K562 (cell line): ENCODE data around the gene GALNT7. TPM values are rescaled to one million over a fixed set of nuclear protein-coding genes. Genes with fewer than 3 reads are reported as not detected.

Experiments used
- BDP1 ChIP-seq: IDR thresholded peaks from 3 replicates; pipeline ENCODE4 v1.6.1; 2011; ENCODE audit not compliant: insufficient read length, insufficient read depth
- CBX3 ChIP-seq, 2 experiments: IDR thresholded peaks; 1 replicate in 1 of 2; 2 replicates in 1 of 2; pipeline ENCODE4 v1.6.1; 2012; ENCODE audit warnings: inconsistent platforms in 2 of 2, low read length in 2 of 2, borderline replicate concordance in 1 of 2, control low read depth in 1 of 2
- DACH1 ChIP-seq: fragments of 450-650 bp; IDR thresholded peaks from 2 replicates; pipeline ENCODE4 v1.6.1; 2018; ENCODE audit not compliant: partially characterized antibody
- EP300 ChIP-seq: IDR thresholded peaks from 2 replicates; pipeline ENCODE4 v1.6.1; 2012; ENCODE audit warnings: low read length, improper control_type of control experiment
- KDM1A ChIP-seq, 2 experiments: fragments of 450-650 bp; IDR thresholded peaks; 2 replicates each; pipeline ENCODE4 v1.6.1; 2016; ENCODE audit warnings: mild to moderate bottlenecking in 2 of 2
- MYC ChIP-seq, 2 experiments: fragments of 250-450 bp in 1 of 2; sonication (Bioruptor Pico) in 1 of 2; IDR thresholded peaks; 2 replicates each; pipeline versions ENCODE4 v1.5.1 to v1.6.1; 2012 to 2021; ENCODE audit warnings: low read depth in 2 of 2, borderline replicate concordance in 1 of 2, improper control_type of control experiment in 1 of 2, low read length in 1 of 2, mild to moderate bottlenecking in 1 of 2, moderate library complexity in 1 of 2
- NCOA2 ChIP-seq, 2 experiments: fragments of 450-650 bp; IDR thresholded peaks; 2 replicates each; pipeline ENCODE4 v1.6.1; 2018; ENCODE audit warnings: mild to moderate bottlenecking in 2 of 2, moderate library complexity in 1 of 2; ENCODE audit not compliant: partially characterized antibody in 2 of 2
- NCOA6 ChIP-seq: fragments of 450-650 bp; IDR thresholded peaks from 2 replicates; pipeline ENCODE4 v1.6.1; 2017; ENCODE audit warnings: mild to moderate bottlenecking
- POLR2G ChIP-seq: fragments of 200-400 bp; formaldehyde crosslinking; IDR thresholded peaks from 2 replicates; pipeline ENCODE4 v1.6.1; 2017; ENCODE audit warnings: low read depth, mild to moderate bottlenecking, antibody characterized with exemption, low read length, moderate library complexity
- TCF3 ChIP-seq: sonication (generic); formaldehyde crosslinking; IDR thresholded peaks from 2 replicates; pipeline ENCODE4 v1.4.0; 2020; ENCODE audit warnings: mild to moderate bottlenecking, missing genetic modification reagents
- TEAD1 ChIP-seq, 2 experiments: fragments of 450-650 bp in 1 of 2; sonication (generic) in 1 of 2; formaldehyde crosslinking; IDR thresholded peaks; 2 replicates each; pipeline versions ENCODE4 v1.4.0 to v1.8.0; 2020 to 2022; ENCODE audit warnings: mild to moderate bottlenecking in 2 of 2, missing genetic modification reagents in 1 of 2
- TEAD2 ChIP-seq: fragments of 450-650 bp; IDR thresholded peaks from 2 replicates; pipeline ENCODE4 v1.6.1; 2016; ENCODE audit warnings: missing genetic modification characterization, control low read depth, missing compliant biosample characterization
- ZC3H11A ChIP-seq: IDR thresholded peaks from 2 replicates; pipeline ENCODE4 v1.6.1; 2012; ENCODE audit warnings: low read depth, low read length, improper control_type of control experiment
- ZNF175 ChIP-seq: fragments of 200-800 bp; sonication (Bioruptor generic); IDR thresholded peaks from 2 replicates; pipeline ENCODE4 v1.6.1; 2016; ENCODE audit warnings: low read depth, mild to moderate bottlenecking, missing genetic modification characterization, missing compliant biosample characterization
- ZNF224 ChIP-seq: sonication (generic); formaldehyde crosslinking; IDR thresholded peaks from 2 replicates; pipeline ENCODE4 v1.8.0; 2022; ENCODE audit warnings: mild to moderate bottlenecking, missing genetic modification reagents
- ZNF282 ChIP-seq: sonication (generic); formaldehyde crosslinking; IDR thresholded peaks from 2 replicates; pipeline ENCODE4 v1.8.1; 2023; ENCODE audit warnings: missing genetic modification reagents
- ZNF551 ChIP-seq: fragments of 250-450 bp; sonication (Bioruptor Pico); IDR thresholded peaks from 2 replicates; pipeline ENCODE4 v1.5.0; 2021; ENCODE audit warnings: mild to moderate bottlenecking, moderate library complexity
- ZNF830 ChIP-seq: fragments of 250-450 bp; sonication (Bioruptor Pico); IDR thresholded peaks from 2 replicates; pipeline ENCODE4 v1.5.0; 2021; ENCODE audit warnings: mild to moderate bottlenecking
- ZZZ3 ChIP-seq: fragments of 450-650 bp; IDR thresholded peaks from 2 replicates; pipeline ENCODE4 v1.6.1; 2016; ENCODE audit warnings: antibody characterized with exemption, mild to moderate bottlenecking, moderate library complexity
- polyA plus RNA-seq, 8 experiments: library from polyadenylated mRNA; depleted of rRNA in 4 of 8; stranded (reverse) in 5 of 8; unstranded in 3 of 8; fragments of >200 nt; fragmentation: Nextera tagmentation in 2 of 8; fragmentation: Illumina TruSeq in 1 of 8; extraction: Ambion mirVana in 2 of 8; extraction: Trizol in 1 of 8; gene quantifications; 2 replicates each; pipeline versions ENCODE4 v1.2.1 to v1.2.3, GENCODE V29; 2011 to 2014; ENCODE audit warnings: inconsistent platforms in 1 of 8, missing spikeins in 1 of 8
- total RNA-seq, 7 experiments: library from RNA; depleted of rRNA in 6 of 7; stranded (reverse); fragments of >200 nt in 6 of 7; fragmentation: Illumina TruSeq in 2 of 7; extraction: Trizol in 2 of 7; gene quantifications; 2 replicates each; pipeline versions ENCODE4 v1.2.1 to v1.2.3, GENCODE V29; 2011 to 2021; ENCODE audit warnings: low replicate concordance in 1 of 7
- TF ChIP-seq, protein P1 (sequence below): conservative IDR thresholded peaks from 2 replicates; pipeline ENCODE4 v1.6.1; 2011; ENCODE audit warnings: low read depth, mild to moderate bottlenecking, low read length; ENCODE audit not compliant: control insufficient read depth
- TF ChIP-seq, protein P2 (sequence below), 2 experiments: fragments of 450-650 bp; IDR thresholded peaks; 2 replicates each; pipeline ENCODE4 v1.6.1; 2016
- TF ChIP-seq, protein P3 (sequence below): fragments of 450-650 bp; IDR thresholded peaks from 2 replicates; pipeline ENCODE4 v1.6.1; 2016; ENCODE audit warnings: missing biosample characterization, missing genetic modification characterization
- TF ChIP-seq, protein P4 (sequence below): sonication (generic); formaldehyde crosslinking; IDR thresholded peaks from 2 replicates; pipeline ENCODE4 v1.8.0; 2023; ENCODE audit warnings: mild to moderate bottlenecking, missing genetic modification reagents

Gene GALNT7
- total and polyA plus RNA-seq, 9 of the 15 experiments (the other 6 are each of a cell fraction or from before 2014, with no cell fraction given) = 16.7 to 38.7 (median 31.1) TPM

DNA sequence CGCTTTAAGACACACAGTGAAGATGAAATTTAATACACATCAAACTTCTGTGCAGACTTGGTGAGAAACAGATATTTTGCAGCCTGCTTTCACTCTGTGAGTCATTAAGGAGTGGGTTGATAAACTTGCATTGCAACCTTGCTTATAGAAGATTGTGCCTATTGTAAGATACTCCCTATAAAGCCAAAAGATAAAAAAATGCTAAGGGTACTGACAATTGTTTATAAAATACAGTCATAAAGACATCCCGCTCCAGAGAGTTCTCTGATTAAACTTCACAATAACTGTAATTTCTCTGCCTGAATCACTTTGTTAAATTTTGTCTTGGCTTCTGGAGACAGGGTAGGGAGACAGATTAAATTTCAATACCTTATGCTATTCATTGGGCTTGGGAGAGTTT is 49.1 kb downstream of the GALNT7 start (continued):
- TF ChIP-seq CBX3 (IDR thresholded peaks at IDR 0.05; ENCODE audit: borderline replicate concordance in 1 of 2, low read length in 2 of 2) (0 out of 3 replicates have a peak, but pooled peaks of 1 of the 2 experiments have one; percentile 23), ZC3H11A (no peak), EP300 (peak; percentile 46; the same call in 1 of the 2 replicates), TCF3 (0 out of 2 replicates have a peak, but pooled peaks have one; percentile 30), TEAD2 (tag) (no peak), ZNF282 (CRISPR knock-in tag) (no peak), ZZZ3 (no peak), NCOA2 (IDR thresholded peaks at IDR 0.05; ENCODE audit: partially characterized antibody in 2 of 2) (peak in 1 of 2 experiments; percentile 35), ZNF830 (CRISPR knock-in tag) (no peak), NCOA6 (no peak), ZNF224 (no peak), POLR2G (no peak), KDM1A (IDR thresholded peaks at IDR 0.05) (no peak), DACH1 (peak; percentile 41), TEAD1 (CRISPR knock-in tag; IDR thresholded peaks at IDR 0.05) (no peak), ZNF175 (CRISPR knock-in tag) (no peak), ZNF551 (CRISPR knock-in tag) (no peak), BDP1 (no peak), MYC (IDR thresholded peaks at IDR 0.05; ENCODE audit: low read depth, low read length) (no peak), MYC (CRISPR knock-in tag; IDR thresholded peaks at IDR 0.05; ENCODE audit: borderline replicate concordance, low read depth) (no peak)
- TF ChIP-seq, protein P1, sequence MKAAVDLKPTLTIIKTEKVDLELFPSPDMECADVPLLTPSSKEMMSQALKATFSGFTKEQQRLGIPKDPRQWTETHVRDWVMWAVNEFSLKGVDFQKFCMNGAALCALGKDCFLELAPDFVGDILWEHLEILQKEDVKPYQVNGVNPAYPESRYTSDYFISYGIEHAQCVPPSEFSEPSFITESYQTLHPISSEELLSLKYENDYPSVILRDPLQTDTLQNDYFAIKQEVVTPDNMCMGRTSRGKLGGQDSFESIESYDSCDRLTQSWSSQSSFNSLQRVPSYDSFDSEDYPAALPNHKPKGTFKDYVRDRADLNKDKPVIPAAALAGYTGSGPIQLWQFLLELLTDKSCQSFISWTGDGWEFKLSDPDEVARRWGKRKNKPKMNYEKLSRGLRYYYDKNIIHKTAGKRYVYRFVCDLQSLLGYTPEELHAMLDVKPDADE = no peak
- TF ChIP-seq, protein P2, sequence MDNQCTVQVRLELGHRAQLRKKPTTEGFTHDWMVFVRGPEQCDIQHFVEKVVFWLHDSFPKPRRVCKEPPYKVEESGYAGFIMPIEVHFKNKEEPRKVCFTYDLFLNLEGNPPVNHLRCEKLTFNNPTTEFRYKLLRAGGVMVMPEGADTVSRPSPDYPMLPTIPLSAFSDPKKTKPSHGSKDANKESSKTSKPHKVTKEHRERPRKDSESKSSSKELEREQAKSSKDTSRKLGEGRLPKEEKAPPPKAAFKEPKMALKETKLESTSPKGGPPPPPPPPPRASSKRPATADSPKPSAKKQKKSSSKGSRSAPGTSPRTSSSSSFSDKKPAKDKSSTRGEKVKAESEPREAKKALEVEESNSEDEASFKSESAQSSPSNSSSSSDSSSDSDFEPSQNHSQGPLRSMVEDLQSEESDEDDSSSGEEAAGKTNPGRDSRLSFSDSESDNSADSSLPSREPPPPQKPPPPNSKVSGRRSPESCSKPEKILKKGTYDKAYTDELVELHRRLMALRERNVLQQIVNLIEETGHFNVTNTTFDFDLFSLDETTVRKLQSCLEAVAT (IDR thresholded peaks at IDR 0.05) = no peak
- TF ChIP-seq, protein P3, sequence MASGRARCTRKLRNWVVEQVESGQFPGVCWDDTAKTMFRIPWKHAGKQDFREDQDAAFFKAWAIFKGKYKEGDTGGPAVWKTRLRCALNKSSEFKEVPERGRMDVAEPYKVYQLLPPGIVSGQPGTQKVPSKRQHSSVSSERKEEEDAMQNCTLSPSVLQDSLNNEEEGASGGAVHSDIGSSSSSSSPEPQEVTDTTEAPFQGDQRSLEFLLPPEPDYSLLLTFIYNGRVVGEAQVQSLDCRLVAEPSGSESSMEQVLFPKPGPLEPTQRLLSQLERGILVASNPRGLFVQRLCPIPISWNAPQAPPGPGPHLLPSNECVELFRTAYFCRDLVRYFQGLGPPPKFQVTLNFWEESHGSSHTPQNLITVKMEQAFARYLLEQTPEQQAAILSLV (tag) = no peak
- TF ChIP-seq, protein P4, sequence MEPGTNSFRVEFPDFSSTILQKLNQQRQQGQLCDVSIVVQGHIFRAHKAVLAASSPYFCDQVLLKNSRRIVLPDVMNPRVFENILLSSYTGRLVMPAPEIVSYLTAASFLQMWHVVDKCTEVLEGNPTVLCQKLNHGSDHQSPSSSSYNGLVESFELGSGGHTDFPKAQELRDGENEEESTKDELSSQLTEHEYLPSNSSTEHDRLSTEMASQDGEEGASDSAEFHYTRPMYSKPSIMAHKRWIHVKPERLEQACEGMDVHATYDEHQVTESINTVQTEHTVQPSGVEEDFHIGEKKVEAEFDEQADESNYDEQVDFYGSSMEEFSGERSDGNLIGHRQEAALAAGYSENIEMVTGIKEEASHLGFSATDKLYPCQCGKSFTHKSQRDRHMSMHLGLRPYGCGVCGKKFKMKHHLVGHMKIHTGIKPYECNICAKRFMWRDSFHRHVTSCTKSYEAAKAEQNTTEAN (CRISPR knock-in tag) = no peak
